H1 (cell line): ENCODE measurements around the gene CYP39A1. TPM values are rescaled to one million over a fixed set of nuclear protein-coding genes. Genes with fewer than 3 reads are reported as not detected.

ENCODE experiments used
- BCL11A ChIP-seq, 2 experiments: IDR thresholded peaks; one replicate each; pipeline ENCODE4 v1.6.1; 2011; ENCODE audit warnings: low read depth in 2 of 2, low read length in 2 of 2, mild to moderate bottlenecking in 2 of 2
- CBX8 ChIP-seq: fragments of 300-800, 300-1000 bp; sonication (generic); IDR thresholded peaks from 2 replicates; pipeline ENCODE4 v1.7.1; 2016; ENCODE audit warnings: low read depth, low read length, borderline replicate concordance
- KDM4A ChIP-seq: IDR thresholded peaks from one replicate; pipeline ENCODE4 v1.7.1; 2012; ENCODE audit warnings: low read depth, mild to moderate bottlenecking, moderate library complexity, low read length, inconsistent platforms; ENCODE audit not compliant: severe bottlenecking
- KDM5A ChIP-seq: fragments of 200-600 bp; IDR thresholded peaks from 2 replicates; pipeline ENCODE4 v1.7.1; 2012; ENCODE audit warnings: mild to moderate bottlenecking, low read length, inconsistent platforms, mixed read lengths
- POLR2A ChIP-seq, 2 experiments: IDR thresholded peaks; 1 replicate in 1 of 2; 2 replicates in 1 of 2; pipeline ENCODE4 v1.6.1; 2011; ENCODE audit warnings: low read depth in 2 of 2, low read length in 2 of 2, mild to moderate bottlenecking in 2 of 2; ENCODE audit errors: control extremely low read depth in 1 of 2
- polyA plus RNA-seq, 7 experiments: library from polyadenylated mRNA; depleted of rRNA in 3 of 7; stranded (reverse) in 5 of 7; unstranded in 2 of 7; fragments of >200 nt in 5 of 7; fragments of 200-250 nt in 2 of 7; gene quantifications; 1 replicate in 5 of 7; 2 replicates in 1 of 7; 4 replicates in 1 of 7; pipeline versions ENCODE4 v1.2.1 to v1.2.3, GENCODE V29; 2011 to 2013; ENCODE audit warnings: missing spikeins in 2 of 7, mixed read lengths in 2 of 7
- total RNA-seq: library from RNA; stranded (reverse); fragmentation: NEBNext Ultra II Directional; extraction: Animal tissue kit (Norgen Biotek cat#: 25700); gene quantifications from 2 replicates; pipeline ENCODE4 v1.2.1, GENCODE V29; 2021
- TF ChIP-seq, protein P1 (sequence below): fragments of 300-600 bp; sonication (generic); IDR thresholded peaks from 2 replicates; pipeline ENCODE4 v1.7.1; 2012; ENCODE audit warnings: low read length, moderate library complexity, mild to moderate bottlenecking, inconsistent platforms; ENCODE audit not compliant: insufficient replicate concordance

Gene CYP39A1
- total and polyA plus RNA-seq, 2 of the 8 experiments (the other 6 are each of a cell fraction or from before 2014, with no cell fraction given), result 0.71 to 2.4 TPM

DNA sequence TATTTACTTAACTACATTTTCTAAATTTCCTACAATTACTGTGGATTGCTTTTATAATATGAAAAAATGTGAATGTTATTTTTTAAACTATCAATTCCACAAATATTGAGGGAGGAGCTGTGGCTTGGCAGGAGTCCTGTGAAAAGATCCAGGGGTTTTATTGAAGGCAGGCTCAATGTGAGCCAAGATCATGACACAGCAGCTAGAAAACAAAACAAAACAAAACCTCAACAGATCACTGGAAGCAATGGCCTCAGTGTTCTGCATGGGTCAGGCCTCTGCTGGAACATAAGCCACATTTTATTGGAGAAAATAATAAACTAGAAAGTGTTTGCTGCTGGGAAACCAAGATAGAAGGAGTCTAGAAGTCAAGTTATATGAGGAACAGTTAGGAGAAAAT lies 142.0 kb downstream of the CYP39A1 start (continued):
- TF ChIP-seq, protein P1, sequence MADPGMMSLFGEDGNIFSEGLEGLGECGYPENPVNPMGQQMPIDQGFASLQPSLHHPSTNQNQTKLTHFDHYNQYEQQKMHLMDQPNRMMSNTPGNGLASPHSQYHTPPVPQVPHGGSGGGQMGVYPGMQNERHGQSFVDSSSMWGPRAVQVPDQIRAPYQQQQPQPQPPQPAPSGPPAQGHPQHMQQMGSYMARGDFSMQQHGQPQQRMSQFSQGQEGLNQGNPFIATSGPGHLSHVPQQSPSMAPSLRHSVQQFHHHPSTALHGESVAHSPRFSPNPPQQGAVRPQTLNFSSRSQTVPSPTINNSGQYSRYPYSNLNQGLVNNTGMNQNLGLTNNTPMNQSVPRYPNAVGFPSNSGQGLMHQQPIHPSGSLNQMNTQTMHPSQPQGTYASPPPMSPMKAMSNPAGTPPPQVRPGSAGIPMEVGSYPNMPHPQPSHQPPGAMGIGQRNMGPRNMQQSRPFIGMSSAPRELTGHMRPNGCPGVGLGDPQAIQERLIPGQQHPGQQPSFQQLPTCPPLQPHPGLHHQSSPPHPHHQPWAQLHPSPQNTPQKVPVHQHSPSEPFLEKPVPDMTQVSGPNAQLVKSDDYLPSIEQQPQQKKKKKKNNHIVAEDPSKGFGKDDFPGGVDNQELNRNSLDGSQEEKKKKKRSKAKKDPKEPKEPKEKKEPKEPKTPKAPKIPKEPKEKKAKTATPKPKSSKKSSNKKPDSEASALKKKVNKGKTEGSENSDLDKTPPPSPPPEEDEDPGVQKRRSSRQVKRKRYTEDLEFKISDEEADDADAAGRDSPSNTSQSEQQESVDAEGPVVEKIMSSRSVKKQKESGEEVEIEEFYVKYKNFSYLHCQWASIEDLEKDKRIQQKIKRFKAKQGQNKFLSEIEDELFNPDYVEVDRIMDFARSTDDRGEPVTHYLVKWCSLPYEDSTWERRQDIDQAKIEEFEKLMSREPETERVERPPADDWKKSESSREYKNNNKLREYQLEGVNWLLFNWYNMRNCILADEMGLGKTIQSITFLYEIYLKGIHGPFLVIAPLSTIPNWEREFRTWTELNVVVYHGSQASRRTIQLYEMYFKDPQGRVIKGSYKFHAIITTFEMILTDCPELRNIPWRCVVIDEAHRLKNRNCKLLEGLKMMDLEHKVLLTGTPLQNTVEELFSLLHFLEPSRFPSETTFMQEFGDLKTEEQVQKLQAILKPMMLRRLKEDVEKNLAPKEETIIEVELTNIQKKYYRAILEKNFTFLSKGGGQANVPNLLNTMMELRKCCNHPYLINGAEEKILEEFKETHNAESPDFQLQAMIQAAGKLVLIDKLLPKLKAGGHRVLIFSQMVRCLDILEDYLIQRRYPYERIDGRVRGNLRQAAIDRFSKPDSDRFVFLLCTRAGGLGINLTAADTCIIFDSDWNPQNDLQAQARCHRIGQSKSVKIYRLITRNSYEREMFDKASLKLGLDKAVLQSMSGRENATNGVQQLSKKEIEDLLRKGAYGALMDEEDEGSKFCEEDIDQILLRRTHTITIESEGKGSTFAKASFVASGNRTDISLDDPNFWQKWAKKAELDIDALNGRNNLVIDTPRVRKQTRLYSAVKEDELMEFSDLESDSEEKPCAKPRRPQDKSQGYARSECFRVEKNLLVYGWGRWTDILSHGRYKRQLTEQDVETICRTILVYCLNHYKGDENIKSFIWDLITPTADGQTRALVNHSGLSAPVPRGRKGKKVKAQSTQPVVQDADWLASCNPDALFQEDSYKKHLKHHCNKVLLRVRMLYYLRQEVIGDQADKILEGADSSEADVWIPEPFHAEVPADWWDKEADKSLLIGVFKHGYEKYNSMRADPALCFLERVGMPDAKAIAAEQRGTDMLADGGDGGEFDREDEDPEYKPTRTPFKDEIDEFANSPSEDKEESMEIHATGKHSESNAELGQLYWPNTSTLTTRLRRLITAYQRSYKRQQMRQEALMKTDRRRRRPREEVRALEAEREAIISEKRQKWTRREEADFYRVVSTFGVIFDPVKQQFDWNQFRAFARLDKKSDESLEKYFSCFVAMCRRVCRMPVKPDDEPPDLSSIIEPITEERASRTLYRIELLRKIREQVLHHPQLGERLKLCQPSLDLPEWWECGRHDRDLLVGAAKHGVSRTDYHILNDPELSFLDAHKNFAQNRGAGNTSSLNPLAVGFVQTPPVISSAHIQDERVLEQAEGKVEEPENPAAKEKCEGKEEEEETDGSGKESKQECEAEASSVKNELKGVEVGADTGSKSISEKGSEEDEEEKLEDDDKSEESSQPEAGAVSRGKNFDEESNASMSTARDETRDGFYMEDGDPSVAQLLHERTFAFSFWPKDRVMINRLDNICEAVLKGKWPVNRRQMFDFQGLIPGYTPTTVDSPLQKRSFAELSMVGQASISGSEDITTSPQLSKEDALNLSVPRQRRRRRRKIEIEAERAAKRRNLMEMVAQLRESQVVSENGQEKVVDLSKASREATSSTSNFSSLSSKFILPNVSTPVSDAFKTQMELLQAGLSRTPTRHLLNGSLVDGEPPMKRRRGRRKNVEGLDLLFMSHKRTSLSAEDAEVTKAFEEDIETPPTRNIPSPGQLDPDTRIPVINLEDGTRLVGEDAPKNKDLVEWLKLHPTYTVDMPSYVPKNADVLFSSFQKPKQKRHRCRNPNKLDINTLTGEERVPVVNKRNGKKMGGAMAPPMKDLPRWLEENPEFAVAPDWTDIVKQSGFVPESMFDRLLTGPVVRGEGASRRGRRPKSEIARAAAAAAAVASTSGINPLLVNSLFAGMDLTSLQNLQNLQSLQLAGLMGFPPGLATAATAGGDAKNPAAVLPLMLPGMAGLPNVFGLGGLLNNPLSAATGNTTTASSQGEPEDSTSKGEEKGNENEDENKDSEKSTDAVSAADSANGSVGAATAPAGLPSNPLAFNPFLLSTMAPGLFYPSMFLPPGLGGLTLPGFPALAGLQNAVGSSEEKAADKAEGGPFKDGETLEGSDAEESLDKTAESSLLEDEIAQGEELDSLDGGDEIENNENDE, result no peak
- no peak for TF ChIP-seq POLR2A (IDR thresholded peaks at IDR 0.05; ENCODE audit: control extremely low read depth in 1 of 2, low read depth in 2 of 2, low read length in 2 of 2)
- TF ChIP-seq KDM5A, result no peak
- no peak for TF ChIP-seq KDM4A
- TF ChIP-seq CBX8, result no peak
- TF ChIP-seq BCL11A (IDR thresholded peaks at IDR 0.05; ENCODE audit: low read depth in 2 of 2, low read length in 2 of 2), result no peak
